Measurements from ENCODE around the gene ZNF280B.

ZNF280B gene

GRCh38 chr22:22463855-22464540 lies 44.5 kb downstream of the ZNF280B start:
- Histone ChIP-seq H3K9me3 (peaks cover 13% of the 10 kb centered on the region), H3K4me3 (ENCODE audit: low read depth in 1 of 2, low read length in 1 of 2) (no peak overlapping the region), H3K36me3 (no peaks in the 10 kb centered on the region), H3K27me3 (peaks cover 50% of the 10 kb centered on the region), H3K27ac (no peak overlapping the region), H3K4me1 (ENCODE audit: control insufficient read depth in 1 of 2, insufficient read depth in 1 of 2, low read depth in 1 of 2, low read length in 1 of 2) (no peaks in the 10 kb centered on the region)
- peak; percentile 48 for TF ChIP-seq CTCF (IDR thresholded peaks at IDR 0.05)

DNA sequence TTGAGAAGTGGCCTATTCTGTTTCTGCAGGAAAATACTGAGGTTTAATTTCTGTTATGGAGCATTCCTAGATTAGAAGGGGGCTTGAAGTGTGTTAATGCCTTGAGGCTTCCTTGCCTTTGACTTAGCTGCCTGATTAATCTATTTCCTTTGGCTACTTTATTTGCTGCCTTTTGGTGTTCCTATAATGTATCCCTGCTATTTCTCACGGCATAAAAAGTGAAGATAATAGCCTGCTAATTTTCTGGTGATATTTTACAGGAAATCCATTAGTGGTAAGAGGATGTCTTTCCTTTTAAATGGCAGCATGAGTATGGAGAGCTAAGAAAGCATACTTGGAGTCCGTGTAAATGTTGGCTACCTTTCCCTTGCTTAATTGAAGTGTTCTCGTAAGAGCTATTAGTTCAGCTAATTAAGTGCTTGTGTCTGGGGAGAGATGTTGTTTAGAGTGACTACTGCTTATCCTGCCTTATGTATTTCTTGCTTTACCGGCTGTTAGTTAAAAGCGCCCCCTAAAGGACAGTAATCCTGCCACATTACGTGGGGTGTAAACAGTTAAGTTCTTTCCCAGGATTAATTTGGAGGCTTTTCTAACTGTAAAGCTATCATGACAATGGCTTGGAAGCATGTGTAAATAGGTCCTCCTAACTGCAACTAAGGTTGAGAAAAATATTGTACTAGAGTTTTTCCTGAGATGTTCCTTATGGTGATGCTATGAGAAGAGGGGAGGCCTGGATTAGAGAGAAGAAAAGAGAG lies 45.6 kb downstream of the ZNF280B start:
- H3K27ac ChIP-seq: no peak overlapping the region
- no peak for TF ChIP-seq CTCF (IDR thresholded peaks at IDR 0.05)
- H3K4me1 ChIP-seq (ENCODE audit: control insufficient read depth in 1 of 2, insufficient read depth in 1 of 2, low read depth in 1 of 2, low read length in 1 of 2): no peaks in the 10 kb centered on the region
- H3K9me3 ChIP-seq: peaks cover 19% of the 10 kb centered on the region
- no peak overlapping the region for H3K4me3 ChIP-seq (ENCODE audit: low read depth in 1 of 2, low read length in 1 of 2)
- no peaks in the 10 kb centered on the region for H3K36me3 ChIP-seq
- peaks cover 50% of the 10 kb centered on the region for H3K27me3 ChIP-seq

DNA sequence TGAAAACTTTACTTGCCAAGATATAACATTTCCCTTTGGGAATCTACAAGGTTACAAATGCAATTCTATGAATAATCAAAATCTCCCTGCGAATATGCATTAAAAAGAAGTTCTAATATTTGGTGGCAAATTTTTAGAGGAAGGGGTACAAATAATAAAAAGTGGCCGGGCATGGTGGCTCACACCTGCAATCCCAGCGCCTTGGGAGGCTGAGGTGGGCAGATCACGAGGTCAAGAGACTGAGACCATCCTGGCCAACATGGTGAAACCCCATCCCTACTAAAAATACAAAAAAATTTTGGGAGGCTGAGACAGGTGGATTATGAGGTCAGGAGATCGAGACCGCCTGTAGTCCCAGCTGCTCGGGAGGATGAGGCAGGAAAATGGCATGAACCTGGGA lies 47.0 kb downstream of the ZNF280B start:
- no peak for TF ChIP-seq CTCF (IDR thresholded peaks at IDR 0.05)
- H3K9me3 ChIP-seq: peaks cover 19% of the 10 kb centered on the region
- no peaks in the 10 kb centered on the region for H3K36me3 ChIP-seq
- H3K4me3 ChIP-seq (ENCODE audit: low read depth in 1 of 2, low read length in 1 of 2): no peak overlapping the region
- no peak overlapping the region for H3K27ac ChIP-seq
- peaks cover 50% of the 10 kb centered on the region for H3K27me3 ChIP-seq
- H3K4me1 ChIP-seq (ENCODE audit: control insufficient read depth in 1 of 2, insufficient read depth in 1 of 2, low read depth in 1 of 2, low read length in 1 of 2): no peaks in the 10 kb centered on the region

DNA sequence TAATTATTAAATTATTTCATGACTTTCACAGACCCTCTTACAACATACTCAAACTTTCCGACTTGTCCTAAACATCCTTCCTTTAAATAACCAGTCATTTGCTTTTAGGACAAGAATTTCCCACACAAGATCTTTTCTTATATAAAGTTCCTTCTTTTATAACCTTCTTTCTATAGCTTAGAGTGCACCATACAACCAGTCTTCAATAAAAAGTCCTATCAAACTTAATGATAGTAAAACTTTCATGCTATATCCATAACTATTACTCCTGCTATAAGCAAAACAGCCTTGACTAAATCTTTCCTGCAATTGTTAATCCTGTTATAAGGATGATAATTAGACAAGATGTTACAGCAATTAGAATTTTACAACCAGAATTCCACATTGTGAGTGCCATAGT lies 47.4 kb downstream of the ZNF280B start:
- peaks cover 45% of the 10 kb centered on the region for H3K27me3 ChIP-seq
- H3K4me1 ChIP-seq (ENCODE audit: control insufficient read depth in 1 of 2, insufficient read depth in 1 of 2, low read depth in 1 of 2, low read length in 1 of 2): no peaks in the 10 kb centered on the region
- H3K36me3 ChIP-seq: no peaks in the 10 kb centered on the region
- no peak overlapping the region for H3K27ac ChIP-seq
- H3K4me3 ChIP-seq (ENCODE audit: low read depth in 1 of 2, low read length in 1 of 2): no peak overlapping the region
- H3K9me3 ChIP-seq: peaks cover 19% of the 10 kb centered on the region
- no peak for TF ChIP-seq CTCF (IDR thresholded peaks at IDR 0.05)

DNA sequence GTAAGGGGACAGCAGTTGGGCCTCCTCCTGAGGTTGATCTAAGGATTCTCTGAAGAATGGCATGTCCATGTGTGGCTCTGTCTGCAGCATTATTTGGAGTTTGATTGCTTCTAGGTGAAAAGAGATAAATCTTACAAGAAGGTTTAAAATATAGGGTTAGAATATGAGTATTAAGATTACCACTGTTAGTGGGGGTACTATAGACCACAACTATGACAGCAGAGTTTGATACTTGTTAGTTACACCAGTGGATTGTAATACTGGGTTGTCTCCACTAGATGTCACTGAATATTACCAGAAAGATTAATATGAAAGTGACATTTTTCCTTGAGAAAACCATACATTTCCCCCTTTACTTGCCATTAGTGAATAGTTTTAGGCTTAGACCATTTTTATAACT lies 47.9 kb downstream of the ZNF280B start:
- Histone ChIP-seq H3K27me3 (peaks cover 44% of the 10 kb centered on the region), H3K36me3 (no peaks in the 10 kb centered on the region), H3K27ac (no peak overlapping the region), H3K9me3 (peaks cover 19% of the 10 kb centered on the region), H3K4me3 (ENCODE audit: low read depth in 1 of 2, low read length in 1 of 2) (no peak overlapping the region), H3K4me1 (ENCODE audit: control insufficient read depth in 1 of 2, insufficient read depth in 1 of 2, low read depth in 1 of 2, low read length in 1 of 2) (no peaks in the 10 kb centered on the region)
- TF ChIP-seq CTCF (IDR thresholded peaks at IDR 0.05): no peak
